ENCODE measurements around the gene RHOJ.

RHOJ gene

DNA sequence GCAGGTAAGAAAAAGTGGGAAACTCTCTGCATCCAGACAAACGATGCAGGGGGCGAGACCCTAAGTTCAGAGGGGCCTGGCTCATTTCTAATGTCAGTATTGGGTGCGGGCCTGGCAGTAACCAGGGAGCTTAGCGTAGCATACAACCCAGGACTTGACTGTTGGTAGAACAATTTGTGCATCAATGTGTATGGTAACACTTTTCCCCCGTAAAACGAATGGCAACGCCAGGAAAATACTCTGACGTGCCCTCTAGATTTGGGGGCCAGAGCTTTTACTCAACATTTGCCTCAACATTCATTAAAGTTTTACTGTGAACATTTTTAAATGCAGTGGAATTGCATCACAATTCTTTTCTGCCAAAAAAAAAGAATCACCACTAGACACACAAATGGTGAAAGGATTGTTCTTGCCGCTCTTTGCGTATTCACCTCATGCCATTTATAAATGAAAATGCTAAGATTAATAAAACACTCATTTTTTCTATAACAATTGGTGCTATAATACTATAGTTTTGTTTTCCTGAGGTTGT, 867 bp downstream of the RHOJ start:
- TF ChIP-seq, protein P1, sequence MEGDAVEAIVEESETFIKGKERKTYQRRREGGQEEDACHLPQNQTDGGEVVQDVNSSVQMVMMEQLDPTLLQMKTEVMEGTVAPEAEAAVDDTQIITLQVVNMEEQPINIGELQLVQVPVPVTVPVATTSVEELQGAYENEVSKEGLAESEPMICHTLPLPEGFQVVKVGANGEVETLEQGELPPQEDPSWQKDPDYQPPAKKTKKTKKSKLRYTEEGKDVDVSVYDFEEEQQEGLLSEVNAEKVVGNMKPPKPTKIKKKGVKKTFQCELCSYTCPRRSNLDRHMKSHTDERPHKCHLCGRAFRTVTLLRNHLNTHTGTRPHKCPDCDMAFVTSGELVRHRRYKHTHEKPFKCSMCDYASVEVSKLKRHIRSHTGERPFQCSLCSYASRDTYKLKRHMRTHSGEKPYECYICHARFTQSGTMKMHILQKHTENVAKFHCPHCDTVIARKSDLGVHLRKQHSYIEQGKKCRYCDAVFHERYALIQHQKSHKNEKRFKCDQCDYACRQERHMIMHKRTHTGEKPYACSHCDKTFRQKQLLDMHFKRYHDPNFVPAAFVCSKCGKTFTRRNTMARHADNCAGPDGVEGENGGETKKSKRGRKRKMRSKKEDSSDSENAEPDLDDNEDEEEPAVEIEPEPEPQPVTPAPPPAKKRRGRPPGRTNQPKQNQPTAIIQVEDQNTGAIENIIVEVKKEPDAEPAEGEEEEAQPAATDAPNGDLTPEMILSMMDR (conservative IDR thresholded peaks at IDR 0.05) = no peak
- no peak overlapping the region for H3K27ac ChIP-seq

DNA sequence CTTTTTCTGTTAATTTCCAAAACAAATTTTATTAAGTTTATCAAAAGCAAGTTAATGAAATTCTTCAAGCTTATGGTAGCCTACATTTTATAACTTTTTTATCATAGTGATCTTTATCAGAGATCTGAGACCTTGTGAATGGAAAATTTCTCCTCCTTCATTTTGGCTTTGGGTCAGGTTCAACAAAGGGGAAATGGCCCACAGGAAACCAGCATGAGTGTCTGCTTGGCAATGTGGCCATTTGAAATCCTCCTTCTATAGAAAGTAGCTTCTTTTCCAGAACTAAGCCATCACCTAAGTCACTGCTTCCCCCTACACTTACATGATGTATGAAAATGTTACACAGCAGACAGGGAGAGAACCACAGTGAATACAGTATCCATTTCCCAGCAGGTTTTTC, 1.6 kb downstream of the RHOJ start:
- H3K27ac ChIP-seq = no peak overlapping the region
- TF ChIP-seq, protein P1 (conservative IDR thresholded peaks at IDR 0.05) = no peak

DNA sequence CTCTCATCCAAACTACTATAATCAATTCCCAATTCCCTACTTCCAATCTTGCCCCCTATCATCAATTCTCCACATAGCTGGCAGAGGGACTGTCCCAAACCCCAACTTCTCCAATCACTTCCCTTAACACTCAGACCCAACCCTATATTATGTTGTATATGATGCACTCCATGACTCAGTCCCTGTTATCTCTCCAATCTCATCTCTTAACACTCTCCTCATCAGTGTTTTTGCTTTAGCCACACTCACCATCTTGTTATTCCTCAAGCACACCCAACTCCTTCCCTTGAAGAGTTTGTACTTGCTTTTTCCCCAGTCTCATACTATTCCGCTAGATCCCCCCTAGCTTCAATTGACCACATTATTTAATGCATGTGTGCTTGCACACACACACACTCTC, 4.9 kb downstream of the RHOJ start:
- TF ChIP-seq, protein P1 (conservative IDR thresholded peaks at IDR 0.05) = no peak
- TF ChIP-seq ZFX (IDR thresholded peaks at IDR 0.05) = no peak
- no peak overlapping the region for H3K27ac ChIP-seq

DNA sequence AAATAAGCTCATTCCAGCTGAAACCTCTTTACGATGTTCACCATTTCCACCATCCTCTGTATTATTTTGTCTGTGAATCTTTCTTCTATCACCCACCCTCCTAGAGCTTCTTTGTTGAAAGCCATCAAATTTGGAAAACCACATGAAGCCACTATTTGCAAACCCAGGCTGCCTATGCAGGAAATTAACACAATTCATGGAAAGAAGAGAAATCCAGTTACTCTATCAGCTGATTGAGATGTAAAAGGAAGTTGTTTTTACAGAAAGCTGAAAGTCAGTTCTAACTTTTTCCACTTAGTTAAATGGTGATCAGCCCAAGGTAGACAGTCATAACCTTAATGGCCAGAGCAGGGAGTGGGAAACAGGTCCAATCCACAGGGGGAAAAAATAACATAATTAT, 6.6 kb downstream of the RHOJ start:
- TF ChIP-seq, protein P1 (conservative IDR thresholded peaks at IDR 0.05) = no peak
- H3K27ac ChIP-seq = no peak overlapping the region

DNA sequence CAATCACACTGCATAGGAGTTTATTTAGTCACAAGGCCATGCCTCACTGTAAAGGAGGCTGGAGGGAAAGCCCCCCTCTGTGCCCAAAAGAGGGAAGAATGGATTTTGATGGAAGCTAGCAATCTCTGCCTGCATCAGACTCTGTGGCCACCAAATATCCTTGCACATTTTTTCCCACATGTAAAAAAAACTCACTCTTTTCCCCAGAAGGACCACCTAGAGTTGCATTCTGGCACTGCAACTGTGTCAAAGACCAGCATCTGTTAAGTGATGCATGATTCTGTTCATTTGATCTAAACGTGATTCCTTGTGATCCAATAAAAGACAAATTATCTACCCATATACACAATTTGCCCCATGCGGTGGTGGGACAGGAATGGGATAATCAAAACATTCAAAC, 8.0 kb downstream of the RHOJ start:
- H3K27ac ChIP-seq = no peak overlapping the region
- TF ChIP-seq ZFX (IDR thresholded peaks at IDR 0.05) = no peak
- TF ChIP-seq, protein P1 (conservative IDR thresholded peaks at IDR 0.05) = no peak; the same call in none of the 2 replicates

DNA sequence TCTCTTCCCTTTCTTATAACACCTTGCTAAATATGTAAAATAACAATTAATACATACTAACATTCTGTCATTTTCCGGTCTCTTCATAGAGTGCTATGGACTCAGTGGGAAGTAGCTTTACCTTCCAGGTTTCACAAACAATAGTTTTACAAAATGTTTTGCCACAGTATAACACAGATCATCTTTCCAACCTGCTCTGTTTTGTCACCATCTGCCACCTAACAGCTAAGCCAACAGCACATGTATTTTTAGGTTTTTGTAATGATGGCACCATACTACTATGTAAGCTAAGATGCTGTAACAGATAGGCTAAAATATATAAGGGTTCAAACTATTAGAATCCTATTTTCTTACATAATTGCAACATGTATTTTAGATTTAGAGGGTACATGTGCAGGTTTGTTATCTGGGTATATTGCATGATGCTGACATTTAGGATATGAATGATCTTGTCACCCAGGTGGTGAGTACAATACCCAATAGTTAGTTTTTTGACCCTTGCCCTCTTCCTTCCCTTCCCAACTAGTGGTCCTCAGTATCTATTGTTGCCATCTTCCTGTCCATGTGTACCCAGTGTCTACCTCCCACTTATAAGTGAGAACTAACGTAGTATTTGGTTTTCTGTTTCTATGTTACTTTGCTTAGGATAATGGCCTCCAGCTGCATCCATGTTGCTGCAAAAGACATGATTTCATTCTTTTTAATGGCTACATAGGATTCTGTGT, 8.7 kb downstream of the RHOJ start:
- no peak for TF ChIP-seq ZFX (IDR thresholded peaks at IDR 0.05)
- TF ChIP-seq, protein P1 (conservative IDR thresholded peaks at IDR 0.05) = no peak
- H3K27ac ChIP-seq = no peak overlapping the region

DNA sequence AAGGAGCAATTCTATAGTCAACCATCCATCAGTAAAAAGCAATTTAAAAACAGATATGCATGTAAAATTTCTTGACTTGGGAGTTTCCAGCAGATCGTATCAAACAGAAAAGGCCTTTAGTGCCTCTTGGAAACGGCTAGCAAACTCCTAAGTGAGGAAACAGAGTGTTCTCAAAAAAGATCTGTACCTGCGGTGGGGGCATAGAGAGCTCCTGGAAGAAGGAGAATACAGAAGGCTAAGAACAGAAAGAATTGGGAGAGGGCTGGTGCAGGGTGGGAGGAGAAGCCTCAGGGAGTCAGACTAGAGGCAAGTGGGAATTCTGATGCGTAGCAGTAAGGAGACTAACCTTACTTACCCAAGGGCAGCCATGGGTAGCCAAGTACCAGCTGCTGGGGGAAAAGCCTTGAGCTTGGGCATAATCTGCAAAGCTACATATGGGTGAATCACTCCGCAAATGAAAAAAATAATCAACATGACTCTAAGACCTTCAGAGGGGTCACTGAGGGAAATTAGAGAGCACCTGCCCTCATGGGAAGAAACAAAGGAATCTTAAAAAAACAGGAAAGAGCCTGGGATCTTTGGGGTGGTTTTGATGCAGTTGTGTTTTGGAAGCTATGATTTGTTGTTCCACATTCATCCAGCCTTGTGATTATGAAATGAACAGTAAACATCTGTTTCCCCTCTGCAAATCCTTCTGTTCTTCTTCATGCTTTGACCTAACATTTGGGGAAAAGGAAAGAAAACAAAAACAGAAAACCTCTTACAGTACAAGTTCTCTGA, 10.4 kb downstream of the RHOJ start:
- TF ChIP-seq, protein P1 (conservative IDR thresholded peaks at IDR 0.05) = no peak
- TF ChIP-seq ZFX (IDR thresholded peaks at IDR 0.05) = no peak
- H3K27ac ChIP-seq = no peak overlapping the region

Measured in C4-2B (cell line).